NCI-H146 treated with DMSO at 0.1 percent for 48 hours (cell line): ENCODE results near the gene DHX35.
A peak's percentile ranks its signal among the peaks of the same experiment; 100 is the strongest.

ENCODE experiments used
- DNase-seq: peaks from one replicate; lab custom pipeline; 2025; ENCODE audit not compliant: unreplicated experiment; lab: John Stamatoyannopoulos, UW

The DHX35 gene

GRCh38 chr20:38962044-38962927, at the start of gene DHX35:
Gene DHX35, plus strand, starts transcription at chr20:38962344. Its CDS starts 24 bp downstream, at chr20:38962368.
- peak; percentile 93 for DNase-seq

DNA sequence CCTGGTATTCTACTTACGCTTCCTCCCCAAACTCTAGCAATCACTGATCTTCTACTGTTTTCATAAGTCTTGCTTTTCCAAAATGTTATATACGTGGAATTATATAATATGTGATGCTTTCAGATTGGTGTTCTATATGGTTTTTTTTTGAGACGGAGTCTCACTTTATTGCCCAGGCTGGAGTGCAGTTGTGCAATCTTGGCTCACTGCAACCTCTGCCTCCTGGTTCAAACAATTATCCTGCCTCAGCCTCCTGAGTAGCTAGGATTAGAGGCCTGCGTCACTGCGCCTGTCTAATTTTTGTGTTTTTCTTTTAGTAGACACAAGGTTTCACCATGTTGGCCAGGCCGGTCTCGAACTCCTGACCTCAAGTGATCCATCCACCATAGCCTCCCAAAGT, 46.8 kb upstream of the DHX35 start:
- no peak for DNase-seq

- no peak for DNase-seq
These were observed 44.5 kb upstream of the DHX35 start for GRCh38 chr20:38917657-38918056.

DNA sequence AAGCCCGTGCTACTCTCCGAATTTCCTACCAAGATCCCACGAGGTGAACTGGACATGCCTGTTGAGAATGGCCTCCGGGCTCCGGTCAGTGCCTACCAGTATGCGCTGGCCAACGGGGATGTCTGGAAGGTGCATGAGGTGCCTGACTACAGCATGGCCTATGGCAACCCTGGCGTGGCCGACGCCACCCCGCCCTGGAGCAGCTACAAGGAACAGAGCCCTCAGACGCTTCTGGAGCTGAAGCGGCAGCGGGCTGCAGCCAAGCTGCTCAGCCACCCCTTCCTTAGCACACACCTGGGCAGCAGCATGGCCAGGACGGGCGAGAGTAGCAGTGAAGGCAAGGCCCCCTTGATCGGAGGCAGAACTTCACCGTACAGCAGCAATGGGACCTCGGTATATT, 44.0 kb upstream of the DHX35 start:
- no peak for DNase-seq

DNA sequence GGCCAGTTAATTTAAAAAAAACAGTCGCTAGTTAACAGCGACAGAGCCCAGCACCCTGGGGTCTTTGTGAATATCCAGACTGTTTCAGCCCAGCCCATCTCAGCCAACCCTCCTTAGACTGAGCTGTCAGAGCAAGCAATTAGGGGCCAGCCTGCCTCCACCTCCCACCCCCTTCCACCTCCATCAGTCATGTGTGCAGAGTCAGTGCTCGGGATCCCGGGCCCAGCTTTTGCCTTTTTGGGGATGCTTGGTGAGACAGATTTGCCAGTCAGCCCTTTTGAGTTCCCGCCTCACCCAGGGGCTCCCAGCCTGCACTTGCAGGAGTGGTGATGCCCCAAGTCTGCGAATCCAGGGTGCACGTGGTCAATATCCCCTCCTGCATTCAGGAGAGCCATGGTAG, 42.5 kb upstream of the DHX35 start:
- DNase-seq: no peak

DNA sequence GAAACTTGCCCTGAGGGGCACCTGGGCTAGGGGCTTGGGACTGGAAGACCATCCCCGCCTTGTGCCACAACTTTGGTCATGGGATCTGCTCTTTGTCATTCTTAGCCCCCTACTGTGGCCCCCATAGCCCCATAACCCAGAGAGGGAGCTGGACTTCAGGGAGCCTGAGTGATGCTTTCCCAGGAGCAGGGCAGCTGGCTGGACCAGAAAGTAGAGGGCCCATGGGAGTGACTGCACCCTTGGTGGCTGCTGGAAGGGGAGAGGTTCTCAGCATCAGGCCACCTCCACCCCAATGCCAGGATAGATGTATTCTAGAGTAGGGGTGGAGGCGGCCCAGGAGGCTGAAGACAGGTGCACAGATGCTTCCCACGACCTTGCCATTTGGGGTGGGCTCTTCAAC, 41.7 kb upstream of the DHX35 start:
- DNase-seq: no peak

- no peak for DNase-seq
These were observed 41.3 kb upstream of the DHX35 start for GRCh38 chr20:38920851-38921250.

- DNase-seq: no peak
These were observed 37.4 kb upstream of the DHX35 start for GRCh38 chr20:38924718-38925117.

GRCh38 chr20:38926142-38926933, 35.8 kb upstream of the DHX35 start, which contains the start of gene FAM83D:
Gene FAM83D, plus strand, starts transcription at chr20:38926417. Its CDS starts 26 bp downstream, at chr20:38926443.
- DNase-seq: peak; percentile 97

GRCh38 chr20:38926934-38927616, 35.1 kb upstream of the DHX35 start:
- DNase-seq: no peak

GRCh38 chr20:38927902-38928578, 34.1 kb upstream of the DHX35 start:
- DNase-seq: no peak

- no peak for DNase-seq
These were observed 31.9 kb upstream of the DHX35 start for GRCh38 chr20:38930242-38930569.

DNA sequence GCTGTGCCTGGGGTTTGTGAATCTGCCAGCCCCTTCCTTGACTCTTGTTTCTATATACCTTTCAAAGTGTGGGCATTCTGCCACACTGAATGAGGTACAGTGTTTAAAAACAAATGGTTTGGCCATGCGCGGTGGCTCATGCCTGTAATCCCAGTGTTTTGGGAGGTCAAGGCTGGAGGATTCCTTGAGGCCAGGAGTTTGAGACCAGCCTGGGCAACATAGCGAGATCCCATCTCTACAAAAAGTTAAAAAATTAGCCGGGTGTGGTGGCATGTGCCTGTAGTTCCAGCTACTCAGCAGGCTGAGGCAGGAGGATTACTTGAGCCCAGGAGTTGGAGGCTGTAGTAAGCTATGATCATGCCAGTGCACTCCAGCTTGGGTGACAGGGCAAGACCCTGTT, 30.2 kb upstream of the DHX35 start:
- DNase-seq: no peak

- DNase-seq: no peak
These were observed 29.6 kb upstream of the DHX35 start for GRCh38 chr20:38932457-38933120.

- no peak for DNase-seq
These were observed 27.6 kb upstream of the DHX35 start for GRCh38 chr20:38934530-38934929.

DNA sequence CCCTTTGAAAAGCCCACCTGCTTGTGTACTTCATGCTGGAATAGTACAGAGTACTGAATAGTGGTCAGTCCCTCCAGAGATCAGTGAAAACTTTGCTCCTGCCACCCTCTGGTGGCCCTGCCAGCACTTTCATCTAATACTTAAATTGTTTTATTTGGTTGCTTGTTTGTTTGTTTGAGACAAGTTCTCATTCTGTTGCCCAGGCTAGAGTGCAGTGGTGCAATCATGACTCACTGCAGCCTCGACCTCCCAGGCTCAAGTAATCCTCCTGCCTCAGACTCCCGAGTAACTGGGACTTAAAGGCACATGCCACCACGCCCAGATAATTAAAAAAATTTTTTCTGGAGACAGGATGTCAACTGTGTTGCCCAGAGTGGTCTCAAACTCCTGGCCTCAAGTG, 26.9 kb upstream of the DHX35 start:
- DNase-seq: no peak

DNA sequence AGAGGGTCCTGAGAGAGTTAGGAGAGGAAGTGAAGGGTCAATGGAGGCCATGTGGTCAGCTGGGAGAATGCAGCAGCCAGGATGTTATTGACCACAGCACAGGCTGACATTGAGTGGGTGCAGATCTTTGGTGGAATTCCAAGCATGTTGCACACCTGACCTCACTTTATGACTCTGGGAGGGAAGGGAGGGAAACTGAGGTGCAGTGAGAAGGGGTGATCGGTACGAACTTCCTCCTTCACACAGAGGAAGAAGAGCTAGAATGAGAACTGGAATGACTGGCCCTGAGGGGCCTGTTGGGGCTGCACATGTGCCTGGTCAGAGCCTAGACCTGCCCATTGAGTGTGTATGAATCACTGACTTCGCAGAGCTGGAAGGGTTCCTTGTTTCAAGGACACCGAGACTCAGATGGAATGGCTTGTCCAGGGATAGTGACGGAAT, 26.2 kb upstream of the DHX35 start:
- no peak for DNase-seq

DNA sequence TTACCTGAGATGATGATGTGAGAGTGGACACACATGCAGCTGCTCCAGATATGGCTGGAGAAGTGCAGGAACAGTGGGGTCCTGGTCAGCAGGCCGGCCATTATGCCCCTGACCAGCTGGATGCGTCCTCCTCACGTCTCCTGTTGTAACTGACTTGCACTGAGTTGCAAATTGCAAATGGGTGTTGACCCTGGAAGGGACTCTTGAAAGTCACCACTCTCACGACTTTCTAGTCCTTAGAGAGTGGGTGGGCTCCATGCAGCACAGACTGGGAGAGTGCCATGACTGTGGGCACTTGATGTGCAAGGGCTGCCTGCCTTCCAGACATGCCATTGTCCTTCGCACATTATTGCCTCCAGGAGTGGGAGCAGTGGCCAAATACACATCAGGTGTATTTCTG, 25.1 kb upstream of the DHX35 start:
- no peak for DNase-seq

DNA sequence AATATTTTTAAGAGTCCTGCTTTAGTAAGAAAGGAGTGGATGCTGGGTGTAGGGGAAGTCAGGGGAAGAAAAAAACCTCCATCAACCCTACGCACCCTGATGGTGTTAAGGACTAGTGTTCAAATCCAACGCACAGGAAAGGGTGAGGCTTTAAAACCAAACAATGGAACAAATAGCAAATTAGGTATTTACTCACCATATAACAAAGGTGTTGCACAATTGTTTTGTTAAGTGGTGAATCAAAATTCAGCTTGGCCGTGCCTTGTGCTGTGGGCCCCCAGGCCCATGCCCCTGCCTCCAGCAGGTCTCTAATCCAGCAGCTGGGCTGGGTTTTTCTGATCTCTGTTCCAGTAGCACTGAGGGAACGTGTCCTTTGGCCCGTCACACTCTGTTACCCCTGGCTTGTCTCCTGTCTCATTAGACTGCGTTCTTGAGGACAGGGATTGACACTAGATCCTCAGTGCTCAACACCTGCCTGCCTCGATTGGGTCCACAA, 24.1 kb upstream of the DHX35 start:
- DNase-seq: no peak

DNA sequence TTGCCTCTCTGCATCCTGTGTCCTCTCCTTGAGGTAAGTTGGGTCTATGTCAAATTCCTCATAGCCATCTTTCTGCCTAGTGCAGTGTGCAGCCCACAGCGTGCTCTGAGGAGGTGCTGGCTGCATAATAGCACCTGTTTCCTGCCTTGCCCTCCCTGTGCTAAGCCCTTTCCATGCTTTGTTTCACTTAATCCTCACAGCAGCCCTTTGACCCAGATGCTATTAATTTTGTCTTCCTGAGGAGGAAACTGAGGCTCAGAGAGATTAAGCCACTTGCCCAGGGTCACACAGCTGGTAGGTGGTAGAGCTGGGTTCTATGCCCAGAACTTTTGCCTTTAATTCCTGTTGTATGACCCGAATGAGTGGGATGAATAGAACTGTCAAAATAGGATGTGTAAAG, 22.5 kb upstream of the DHX35 start:
- DNase-seq: no peak
